Nephron progenitor cell (in vitro differentiated cells): ENCODE data around the gene SDHAF3.

Experiments
- DNase-seq: peaks from one replicate; pipeline ENCODE4 v3.0.0; 2021
- H3K27ac Mint-ChIP-seq: 2 replicates; pipeline ENCODE4 v1.8.0; 2021; ENCODE audit warnings: mild to moderate bottlenecking, moderate library complexity, mixed read lengths
- H3K27me3 Mint-ChIP-seq: 2 replicates; pipeline ENCODE4 v1.8.0; 2021; ENCODE audit warnings: mild to moderate bottlenecking, low read depth, mixed read lengths; ENCODE audit not compliant: poor library complexity
- H3K36me3 Mint-ChIP-seq: 2 replicates; pipeline ENCODE4 v1.8.0; 2021; ENCODE audit warnings: low read depth, mixed read lengths
- H3K4me1 Mint-ChIP-seq: 2 replicates; pipeline ENCODE4 v1.8.0; 2021; ENCODE audit warnings: mixed read lengths
- H3K4me3 Mint-ChIP-seq: 2 replicates; pipeline ENCODE4 v1.8.0; 2021; ENCODE audit warnings: mild to moderate bottlenecking, moderate library complexity, mixed read lengths
- H3K9me3 Mint-ChIP-seq: 2 replicates; pipeline ENCODE4 v1.8.0; 2021; ENCODE audit warnings: mild to moderate bottlenecking, moderate library complexity, mixed read lengths
- TF ChIP-seq, protein P1 (sequence below): fragments of 200-600 bp; sonication (generic); IDR thresholded peaks from 2 replicates; pipeline ENCODE4 v1.5.0; 2021; ENCODE audit warnings: antibody characterized with exemption

The SDHAF3 gene

GRCh38 chr7:97219237-97219636 lies 101.7 kb downstream of the SDHAF3 start:
- H3K9me3 Mint-ChIP-seq = peaks cover 6% of the 10 kb centered on the region
- H3K4me1 Mint-ChIP-seq = peaks cover 8% of the 10 kb centered on the region
- peak overlapping the region; percentile 40 for H3K27ac Mint-ChIP-seq
- peaks cover 6% of the 10 kb centered on the region for H3K36me3 Mint-ChIP-seq
- no peak for DNase-seq
- TF ChIP-seq, protein P1, sequence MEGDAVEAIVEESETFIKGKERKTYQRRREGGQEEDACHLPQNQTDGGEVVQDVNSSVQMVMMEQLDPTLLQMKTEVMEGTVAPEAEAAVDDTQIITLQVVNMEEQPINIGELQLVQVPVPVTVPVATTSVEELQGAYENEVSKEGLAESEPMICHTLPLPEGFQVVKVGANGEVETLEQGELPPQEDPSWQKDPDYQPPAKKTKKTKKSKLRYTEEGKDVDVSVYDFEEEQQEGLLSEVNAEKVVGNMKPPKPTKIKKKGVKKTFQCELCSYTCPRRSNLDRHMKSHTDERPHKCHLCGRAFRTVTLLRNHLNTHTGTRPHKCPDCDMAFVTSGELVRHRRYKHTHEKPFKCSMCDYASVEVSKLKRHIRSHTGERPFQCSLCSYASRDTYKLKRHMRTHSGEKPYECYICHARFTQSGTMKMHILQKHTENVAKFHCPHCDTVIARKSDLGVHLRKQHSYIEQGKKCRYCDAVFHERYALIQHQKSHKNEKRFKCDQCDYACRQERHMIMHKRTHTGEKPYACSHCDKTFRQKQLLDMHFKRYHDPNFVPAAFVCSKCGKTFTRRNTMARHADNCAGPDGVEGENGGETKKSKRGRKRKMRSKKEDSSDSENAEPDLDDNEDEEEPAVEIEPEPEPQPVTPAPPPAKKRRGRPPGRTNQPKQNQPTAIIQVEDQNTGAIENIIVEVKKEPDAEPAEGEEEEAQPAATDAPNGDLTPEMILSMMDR = no peak
- H3K4me3 Mint-ChIP-seq = no peak overlapping the region
- H3K27me3 Mint-ChIP-seq = no peaks in the 10 kb centered on the region

GRCh38 chr7:97224316-97224715 lies 106.8 kb downstream of the SDHAF3 start:
- H3K4me3 Mint-ChIP-seq = no peak overlapping the region
- no peak for DNase-seq
- TF ChIP-seq, protein P1 = no peak
- peaks cover under 1% of the 10 kb centered on the region for H3K9me3 Mint-ChIP-seq
- H3K27me3 Mint-ChIP-seq = no peaks in the 10 kb centered on the region
- H3K4me1 Mint-ChIP-seq = peaks cover 4% of the 10 kb centered on the region
- no peaks in the 10 kb centered on the region for H3K36me3 Mint-ChIP-seq
- no peak overlapping the region for H3K27ac Mint-ChIP-seq

- no peak overlapping the region for H3K4me3 Mint-ChIP-seq
- H3K4me1 Mint-ChIP-seq = no peaks in the 10 kb centered on the region
- TF ChIP-seq, protein P1 = no peak
- H3K9me3 Mint-ChIP-seq = peaks cover 11% of the 10 kb centered on the region
- no peaks in the 10 kb centered on the region for H3K27me3 Mint-ChIP-seq
- H3K36me3 Mint-ChIP-seq = no peaks in the 10 kb centered on the region
- no peak for DNase-seq
- H3K27ac Mint-ChIP-seq = no peak overlapping the region
Observed at GRCh38 chr7:97226541-97226940, 109.0 kb downstream of the SDHAF3 start.
